GM23338 (cell line): ENCODE measurements around the gene FOXL1. TPM values are rescaled to one million over a fixed set of nuclear protein-coding genes. Genes with fewer than 3 reads are reported as not detected.

Source experiments
- ATAC-seq: fragments of 200-7000 bp; cut with Tn5 transposase; 3 replicates; pipeline ENCODE4 v1.9.1; 2020
- DNase-seq: peaks from one replicate; pipeline ENCODE4 v3.0.0-alpha.2; 2015; ENCODE audit warnings: low spot score
- H2AFZ ChIP-seq: fragments of 200-600 bp; sonication (generic); 2 replicates; pipeline ENCODE4 v1.8.0; 2016; ENCODE audit warnings: antibody characterized with exemption, mild to moderate bottlenecking, moderate library complexity
- H3F3A ChIP-seq: fragments of 200-600 bp; sonication (generic); replicated peaks from 2 replicates; pipeline ENCODE4 v1.8.0; 2017; ENCODE audit warnings: antibody characterized with exemption, mixed run types, low read depth
- H3K27ac ChIP-seq: fragments of 200-600 bp; sonication (generic); 2 replicates; pipeline ENCODE4 v1.6.1; 2016; ENCODE audit warnings: low read depth
- H3K27me3 ChIP-seq: fragments of 200-600 bp; sonication (generic); 2 replicates; pipeline ENCODE4 v1.8.0; 2016; ENCODE audit warnings: mild to moderate bottlenecking, mixed run types, moderate library complexity; ENCODE audit not compliant: insufficient read depth
- H3K36me3 ChIP-seq: fragments of 200-600 bp; sonication (generic); 2 replicates; pipeline ENCODE4 v1.8.0; 2016; ENCODE audit warnings: mild to moderate bottlenecking; ENCODE audit not compliant: insufficient read depth
- H3K4me1 ChIP-seq: fragments of 200-600 bp; sonication (generic); 2 replicates; pipeline ENCODE4 v1.8.0; 2016; ENCODE audit warnings: mild to moderate bottlenecking, moderate library complexity; ENCODE audit not compliant: insufficient read depth
- H3K4me2 ChIP-seq: fragments of 200-600 bp; sonication (generic); 2 replicates; pipeline ENCODE4 v1.7.1; 2017; ENCODE audit warnings: mixed run types
- H3K4me3 ChIP-seq: fragments of 200-600 bp; sonication (generic); 2 replicates; pipeline ENCODE4 v1.6.1; 2016; ENCODE audit warnings: mixed run types
- H3K79me2 ChIP-seq: fragments of 200-600 bp; sonication (generic); replicated peaks from 2 replicates; pipeline ENCODE4 v1.8.0; 2017; ENCODE audit warnings: mild to moderate bottlenecking; ENCODE audit not compliant: insufficient read depth
- H3K9me2 ChIP-seq: fragments of 200-600 bp; sonication (generic); 2 replicates; pipeline ENCODE4 v1.8.0; 2017; ENCODE audit not compliant: insufficient read depth
- H4K20me1 ChIP-seq: fragments of 200-600 bp; sonication (generic); replicated peaks from 2 replicates; pipeline ENCODE4 v1.8.0; 2017; ENCODE audit warnings: mild to moderate bottlenecking; ENCODE audit not compliant: insufficient read depth
- H3K27ac Mint-ChIP-seq: 2 replicates; pipeline ENCODE4 v1.8.0; 2020; ENCODE audit warnings: inconsistent platforms, mild to moderate bottlenecking, moderate library complexity, mixed read lengths
- H3K27me3 Mint-ChIP-seq: 3 replicates; pipeline ENCODE4 v1.8.0; 2022; ENCODE audit warnings: low read depth, mild to moderate bottlenecking, moderate library complexity, mixed read lengths, inconsistent platforms; ENCODE audit not compliant: insufficient read depth, poor library complexity
- H3K36me3 Mint-ChIP-seq: 3 replicates; pipeline ENCODE4 v1.8.0; 2021; ENCODE audit warnings: low read depth, mild to moderate bottlenecking, inconsistent platforms, moderate library complexity, mixed read lengths
- H3K4me1 Mint-ChIP-seq: 3 replicates; pipeline ENCODE4 v1.8.0; 2020; ENCODE audit warnings: mild to moderate bottlenecking, inconsistent platforms, mixed read lengths
- H3K4me3 Mint-ChIP-seq: 3 replicates; pipeline ENCODE4 v1.8.0; 2021; ENCODE audit warnings: moderate library complexity, mild to moderate bottlenecking, inconsistent platforms, mixed read lengths
- H3K9me3 Mint-ChIP-seq: 3 replicates; pipeline ENCODE4 v1.8.0; 2020; ENCODE audit warnings: moderate library complexity, mild to moderate bottlenecking, inconsistent platforms, mixed read lengths
- CREB1 ChIP-seq: fragments of 250-450 bp; sonication (Bioruptor Pico); IDR thresholded peaks from 2 replicates; pipeline ENCODE4 v1.5.0; 2020; ENCODE audit warnings: low read depth, mild to moderate bottlenecking, moderate library complexity
- EZH2phosphoT487 ChIP-seq: fragments of 200-600 bp; sonication (generic); IDR thresholded peaks from one replicate; pipeline ENCODE4 v1.8.1; 2018; ENCODE audit warnings: antibody characterized with exemption; ENCODE audit not compliant: unreplicated experiment
- JUNB ChIP-seq: IDR thresholded peaks from one replicate; pipeline ENCODE4 v1.6.1; 2016; ENCODE audit warnings: antibody characterized with exemption; ENCODE audit not compliant: unreplicated experiment
- NANOG ChIP-seq: IDR thresholded peaks from 2 replicates; pipeline ENCODE4 v1.6.1; 2016; ENCODE audit warnings: antibody characterized with exemption, borderline replicate concordance
- POLR2AphosphoS5 ChIP-seq: IDR thresholded peaks from 2 replicates; pipeline ENCODE4 v1.6.1; 2016; ENCODE audit warnings: antibody characterized with exemption, low read depth
- STAT1 ChIP-seq: IDR thresholded peaks from one replicate; pipeline ENCODE4 v1.6.1; 2016; ENCODE audit warnings: antibody characterized with exemption; ENCODE audit not compliant: unreplicated experiment
- ZNF114 ChIP-seq: fragments of 250-450 bp; sonication (Bioruptor Pico); IDR thresholded peaks from 2 replicates; pipeline ENCODE4 v1.5.0; 2020; ENCODE audit warnings: mild to moderate bottlenecking, moderate library complexity
- ZNF331 ChIP-seq: fragments of 250-450 bp; sonication (Bioruptor Pico); IDR thresholded peaks from 2 replicates; pipeline ENCODE4 v1.5.0; 2020; ENCODE audit warnings: low read depth, mild to moderate bottlenecking, moderate library complexity
- polyA plus RNA-seq: library from polyadenylated mRNA; unstranded; fragments of >200 nt; fragmentation: Nextera tagmentation; extraction: Ambion mirVana; gene quantifications from 2 replicates; pipeline ENCODE4 v1.2.1, GENCODE V29; 2016
- total RNA-seq: library from RNA; depleted of rRNA; stranded (reverse); fragments of >200 nt; shearing (Covaris generic); gene quantifications from 2 replicates; pipeline ENCODE4 v1.2.3, GENCODE V29; 2014
- TF ChIP-seq, protein P1 (sequence below), 2 experiments: fragments of 200-600 bp in 1 of 2; sonication (generic) in 1 of 2; conservative IDR thresholded peaks; 2 replicates each; pipeline versions ENCODE4 v1.5.1 to v1.6.1; 2016 to 2017; ENCODE audit warnings: antibody characterized with exemption in 2 of 2, low read depth in 2 of 2, mild to moderate bottlenecking in 2 of 2, moderate library complexity in 1 of 2
- TF ChIP-seq, protein P2 (sequence below): IDR thresholded peaks from one replicate; pipeline ENCODE4 v1.6.1; 2018; ENCODE audit warnings: antibody characterized with exemption; ENCODE audit not compliant: unreplicated experiment

Gene FOXL1
- total and polyA plus RNA-seq, 2 experiments from 2014 or later = 0.31 TPM; not detected in 1

DNA sequence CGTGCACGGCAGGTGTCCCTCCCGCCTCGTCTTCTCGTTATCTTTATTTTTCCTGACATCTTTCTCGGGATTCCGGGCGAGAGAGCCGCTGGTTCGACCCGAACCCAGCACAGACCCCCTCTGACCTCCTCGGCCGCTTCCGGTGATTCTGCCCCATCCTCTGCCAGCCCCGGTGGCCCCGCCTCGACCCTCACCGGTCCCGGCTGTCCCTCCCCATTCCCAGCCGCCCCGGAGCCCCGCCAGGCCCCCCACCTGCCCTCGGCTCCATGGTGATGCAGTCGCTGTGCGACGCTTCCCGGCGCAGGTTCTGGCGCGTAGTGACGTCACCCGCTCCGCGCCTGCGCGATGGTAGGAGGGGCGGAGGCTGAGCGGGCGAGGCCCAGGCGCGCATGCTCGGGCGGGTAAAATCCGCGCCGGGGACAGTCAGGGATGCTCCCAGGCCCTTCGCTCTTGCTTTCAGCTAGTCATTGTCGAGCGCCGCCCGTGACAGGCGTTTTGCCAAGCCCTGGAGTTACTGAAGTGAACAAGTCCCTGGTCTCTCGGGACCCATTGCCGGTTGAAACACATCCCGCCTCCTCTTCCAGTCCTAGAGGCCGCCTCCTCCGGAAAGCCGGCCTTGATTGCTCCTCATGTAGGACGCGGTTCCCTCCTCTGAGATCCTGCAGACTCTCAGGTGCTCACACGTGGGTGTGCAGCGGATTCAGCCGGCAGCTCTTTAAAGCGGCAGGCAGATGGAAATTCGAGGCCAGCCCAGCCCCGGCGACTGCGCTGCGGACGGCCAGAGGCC lies 23.2 kb upstream of the FOXL1 start, which contains the start of gene MTHFSD:
Gene MTHFSD, minus strand, starts transcription at position 319 of the 787 bp plus-strand sequence. Its CDS starts 51 bp downstream, at position 268.
- peak within 1 kb of the TSS; percentile 93 for H2AFZ ChIP-seq

More for the DNA sequence above, 23.2 kb upstream of the FOXL1 start, which contains the start of gene MTHFSD:
- Histone ChIP-seq H3F3A (no peaks in the 10 kb centered on the region), H3K4me3 (peak within 1 kb of the TSS; percentile 88), H4K20me1 (no peaks in the 10 kb centered on the region), H3K9me2 (peaks cover 2% of the 10 kb centered on the region; the same call in 1 of the 2 replicates), H3K4me2 (peak within 1 kb of the TSS; percentile 87), H3K4me1 (no peaks in the 10 kb centered on the region), H3K27ac (peak within 1 kb of the TSS; percentile 50; the same call in 1 of the 2 replicates), H3K27me3 (no peaks in the 10 kb centered on the region), H3K79me2 (no peaks in the 10 kb centered on the region), H3K36me3 (peaks cover 4% of the 10 kb centered on the region; the same call in 1 of the 2 replicates)
- peaks cover 6% of the 10 kb centered on the region for H3K4me1 Mint-ChIP-seq
- peaks cover 6% of the 10 kb centered on the region; the same call in 2 of the 3 replicates for H3K36me3 Mint-ChIP-seq
- DNase-seq (peak; percentile 93), ATAC-seq (peak; percentile 92)
- H3K4me3 Mint-ChIP-seq = peak within 1 kb of the TSS; percentile 94
- peaks cover 5% of the 10 kb centered on the region; the same call in 1 of the 3 replicates for H3K9me3 Mint-ChIP-seq
- H3K27ac Mint-ChIP-seq = peak within 1 kb of the TSS; percentile 97
- TF ChIP-seq ZNF114 (CRISPR knock-in tag) (no peak), POLR2AphosphoS5 (peak; percentile 82), NANOG (no peak), EZH2phosphoT487 (no peak), ZNF331 (CRISPR knock-in tag) (no peak), CREB1 (CRISPR knock-in tag) (peak; percentile 100), JUNB (no peak), STAT1 (no peak)
- TF ChIP-seq, protein P1, sequence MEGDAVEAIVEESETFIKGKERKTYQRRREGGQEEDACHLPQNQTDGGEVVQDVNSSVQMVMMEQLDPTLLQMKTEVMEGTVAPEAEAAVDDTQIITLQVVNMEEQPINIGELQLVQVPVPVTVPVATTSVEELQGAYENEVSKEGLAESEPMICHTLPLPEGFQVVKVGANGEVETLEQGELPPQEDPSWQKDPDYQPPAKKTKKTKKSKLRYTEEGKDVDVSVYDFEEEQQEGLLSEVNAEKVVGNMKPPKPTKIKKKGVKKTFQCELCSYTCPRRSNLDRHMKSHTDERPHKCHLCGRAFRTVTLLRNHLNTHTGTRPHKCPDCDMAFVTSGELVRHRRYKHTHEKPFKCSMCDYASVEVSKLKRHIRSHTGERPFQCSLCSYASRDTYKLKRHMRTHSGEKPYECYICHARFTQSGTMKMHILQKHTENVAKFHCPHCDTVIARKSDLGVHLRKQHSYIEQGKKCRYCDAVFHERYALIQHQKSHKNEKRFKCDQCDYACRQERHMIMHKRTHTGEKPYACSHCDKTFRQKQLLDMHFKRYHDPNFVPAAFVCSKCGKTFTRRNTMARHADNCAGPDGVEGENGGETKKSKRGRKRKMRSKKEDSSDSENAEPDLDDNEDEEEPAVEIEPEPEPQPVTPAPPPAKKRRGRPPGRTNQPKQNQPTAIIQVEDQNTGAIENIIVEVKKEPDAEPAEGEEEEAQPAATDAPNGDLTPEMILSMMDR (conservative IDR thresholded peaks at IDR 0.05; ENCODE audit: low read depth in 2 of 2) = no peak
- TF ChIP-seq, protein P2, sequence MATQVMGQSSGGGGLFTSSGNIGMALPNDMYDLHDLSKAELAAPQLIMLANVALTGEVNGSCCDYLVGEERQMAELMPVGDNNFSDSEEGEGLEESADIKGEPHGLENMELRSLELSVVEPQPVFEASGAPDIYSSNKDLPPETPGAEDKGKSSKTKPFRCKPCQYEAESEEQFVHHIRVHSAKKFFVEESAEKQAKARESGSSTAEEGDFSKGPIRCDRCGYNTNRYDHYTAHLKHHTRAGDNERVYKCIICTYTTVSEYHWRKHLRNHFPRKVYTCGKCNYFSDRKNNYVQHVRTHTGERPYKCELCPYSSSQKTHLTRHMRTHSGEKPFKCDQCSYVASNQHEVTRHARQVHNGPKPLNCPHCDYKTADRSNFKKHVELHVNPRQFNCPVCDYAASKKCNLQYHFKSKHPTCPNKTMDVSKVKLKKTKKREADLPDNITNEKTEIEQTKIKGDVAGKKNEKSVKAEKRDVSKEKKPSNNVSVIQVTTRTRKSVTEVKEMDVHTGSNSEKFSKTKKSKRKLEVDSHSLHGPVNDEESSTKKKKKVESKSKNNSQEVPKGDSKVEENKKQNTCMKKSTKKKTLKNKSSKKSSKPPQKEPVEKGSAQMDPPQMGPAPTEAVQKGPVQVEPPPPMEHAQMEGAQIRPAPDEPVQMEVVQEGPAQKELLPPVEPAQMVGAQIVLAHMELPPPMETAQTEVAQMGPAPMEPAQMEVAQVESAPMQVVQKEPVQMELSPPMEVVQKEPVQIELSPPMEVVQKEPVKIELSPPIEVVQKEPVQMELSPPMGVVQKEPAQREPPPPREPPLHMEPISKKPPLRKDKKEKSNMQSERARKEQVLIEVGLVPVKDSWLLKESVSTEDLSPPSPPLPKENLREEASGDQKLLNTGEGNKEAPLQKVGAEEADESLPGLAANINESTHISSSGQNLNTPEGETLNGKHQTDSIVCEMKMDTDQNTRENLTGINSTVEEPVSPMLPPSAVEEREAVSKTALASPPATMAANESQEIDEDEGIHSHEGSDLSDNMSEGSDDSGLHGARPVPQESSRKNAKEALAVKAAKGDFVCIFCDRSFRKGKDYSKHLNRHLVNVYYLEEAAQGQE = no peak
- peaks cover 12% of the 10 kb centered on the region for H3K27me3 Mint-ChIP-seq
